Activated CD4-positive, alpha-beta memory T cell treated with anti-CD3 and anti-CD28 coated beads, Interleukin-2, amount 10 ng/mL, durations not matched to agents 7 days and 5 days (primary cell): ENCODE measurements around the gene SPIC. TPM values are rescaled to one million over a fixed set of nuclear protein-coding genes. Genes with fewer than 3 reads are reported as not detected.

Source experiments
- CTCF ChIA-PET: fragments of 350-600 bp; sonication (Branson Sonifier 250); formaldehyde crosslinking; loops from one replicate; lab custom pipeline; 2021; ENCODE audit warnings: antibody characterized with exemption, inconsistent platforms; lab: Charles Lee
- POLR2A ChIA-PET: fragments of 350-600 bp; sonication (Branson Sonifier 250); formaldehyde crosslinking; loops from one replicate; lab custom pipeline; 2021; ENCODE audit warnings: antibody characterized with exemption; lab: Charles Lee
- DNase-seq: peaks from one replicate; pipeline ENCODE4 v3.0.0-alpha.2; 2020
- H3K27ac Mint-ChIP-seq: one replicate; pipeline ENCODE4 v1.8.0; 2021; ENCODE audit warnings: mild to moderate bottlenecking, mixed read lengths
- H3K27me3 Mint-ChIP-seq: one replicate; pipeline ENCODE4 v1.8.0; 2021; ENCODE audit warnings: mixed read lengths
- H3K36me3 Mint-ChIP-seq: one replicate; pipeline ENCODE4 v1.8.0; 2021; ENCODE audit warnings: low read depth, mixed read lengths
- H3K4me1 Mint-ChIP-seq: one replicate; pipeline ENCODE4 v1.8.0; 2021; ENCODE audit warnings: mixed read lengths
- H3K4me3 Mint-ChIP-seq: one replicate; pipeline ENCODE4 v1.8.0; 2021; ENCODE audit warnings: mild to moderate bottlenecking, mixed read lengths
- H3K9me3 Mint-ChIP-seq: one replicate; pipeline ENCODE4 v1.8.0; 2021; ENCODE audit warnings: mixed read lengths
- total RNA-seq, 2 experiments: library from RNA; stranded (reverse); gene quantifications; one replicate each; pipeline ENCODE4 v1.2.3, GENCODE V29; 2021

SPIC gene
- total RNA-seq, 2 experiments from 2014 or later, result not detected

DNA sequence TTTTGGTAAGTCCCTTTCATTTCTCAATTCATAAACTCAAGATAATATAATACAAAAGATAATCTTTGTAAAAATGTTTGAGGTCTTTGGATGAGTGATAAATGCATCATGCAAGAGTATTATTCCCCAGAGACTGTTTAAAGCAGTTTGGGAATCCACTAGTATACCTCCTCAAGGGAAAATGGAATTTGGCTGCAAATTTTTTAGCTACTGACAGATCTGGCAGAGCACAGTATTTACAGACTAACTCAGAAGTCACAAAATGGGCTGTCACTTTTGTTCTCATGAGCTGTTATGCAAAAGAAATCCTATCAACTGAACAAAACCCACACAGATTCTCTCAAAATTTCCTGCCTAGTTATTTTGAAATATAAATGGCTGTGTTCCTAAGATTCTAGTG lies 9.9 kb downstream of the SPIC start:
- H3K4me3 Mint-ChIP-seq, result no peak overlapping the region

DNA sequence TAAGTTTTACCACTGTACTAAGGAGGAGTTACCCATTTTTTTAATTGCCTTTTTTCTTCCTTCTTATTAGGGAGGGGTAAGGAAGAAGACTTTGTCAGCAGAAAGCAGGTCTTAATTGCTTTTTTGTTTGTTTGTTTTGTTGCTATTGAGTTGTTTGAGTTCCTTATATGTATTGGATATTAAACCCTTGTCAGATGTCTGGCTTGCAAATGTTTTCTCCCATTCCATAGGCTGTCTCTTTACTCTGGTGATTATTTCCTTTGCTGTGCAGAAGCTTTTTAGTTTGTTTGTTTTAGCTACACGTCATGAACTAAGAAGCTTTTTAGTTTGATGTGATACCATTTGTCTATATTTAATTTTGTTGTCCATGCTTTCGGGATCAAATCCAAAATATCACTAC lies 13.3 kb downstream of the SPIC start:
- H3K9me3 Mint-ChIP-seq, result no peaks in the 10 kb centered on the region

More for the DNA sequence above, 9.9 kb downstream of the SPIC start:
- Mint-ChIP-seq H3K27ac (no peak overlapping the region), H3K36me3 (no peaks in the 10 kb centered on the region), H3K4me1 (no peaks in the 10 kb centered on the region), H3K9me3 (no peaks in the 10 kb centered on the region), H3K27me3 (no peaks in the 10 kb centered on the region)
- DNase-seq, result no peak
- ChIA-PET CTCF (no interaction called here), POLR2A (no interaction called here)

DNA sequence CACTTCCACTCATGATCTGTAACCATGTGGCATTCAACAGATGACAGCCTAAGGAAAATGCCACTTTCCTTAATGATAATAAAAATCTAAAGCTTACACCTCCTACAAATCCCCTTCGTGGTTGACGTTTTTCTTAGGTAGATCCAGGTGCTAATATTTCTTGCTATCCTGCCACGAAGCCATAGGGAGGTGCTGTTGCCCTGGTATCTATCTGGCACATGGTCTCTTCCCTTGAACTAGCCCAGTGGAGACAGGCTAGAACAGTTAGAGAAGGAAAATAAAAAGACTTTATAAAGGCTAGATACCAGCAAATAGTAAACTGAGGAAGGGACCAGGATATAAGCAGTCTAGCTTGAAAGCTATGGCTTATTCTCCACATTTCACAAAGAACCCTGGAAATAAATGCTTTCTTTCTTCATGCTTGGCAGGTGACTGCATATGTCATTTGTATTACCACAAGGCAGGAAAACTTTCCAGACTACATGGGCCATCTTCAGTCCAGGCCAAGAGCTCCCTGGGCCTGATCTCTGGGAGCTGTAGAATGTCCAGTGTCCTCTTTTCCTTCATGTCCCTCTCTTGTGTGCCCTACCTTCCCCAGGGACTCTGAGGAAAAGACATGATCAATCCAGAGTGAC lies 15.3 kb downstream of the SPIC start:
- Mint-ChIP-seq H3K27ac (no peak overlapping the region), H3K27me3 (no peaks in the 10 kb centered on the region), H3K9me3 (no peaks in the 10 kb centered on the region), H3K36me3 (no peaks in the 10 kb centered on the region), H3K4me3 (no peak overlapping the region), H3K4me1 (no peaks in the 10 kb centered on the region)
- CTCF ChIA-PET, result no interaction called here
- no peak for DNase-seq
- POLR2A ChIA-PET, result no interaction called here

More for the DNA sequence above, 13.3 kb downstream of the SPIC start:
- Mint-ChIP-seq H3K4me3 (no peak overlapping the region), H3K27ac (no peak overlapping the region), H3K36me3 (no peaks in the 10 kb centered on the region), H3K27me3 (no peaks in the 10 kb centered on the region), H3K4me1 (no peaks in the 10 kb centered on the region)
- DNase-seq, result no peak
- POLR2A ChIA-PET, result no interaction called here
- CTCF ChIA-PET, result no interaction called here

- no peak overlapping the region for H3K27ac Mint-ChIP-seq
- ChIA-PET POLR2A (no interaction called here), CTCF (no interaction called here)
- no peak for DNase-seq
- H3K4me1 Mint-ChIP-seq, result no peaks in the 10 kb centered on the region
- no peak overlapping the region for H3K4me3 Mint-ChIP-seq
- H3K27me3 Mint-ChIP-seq, result no peaks in the 10 kb centered on the region
- no peaks in the 10 kb centered on the region for H3K36me3 Mint-ChIP-seq
- no peaks in the 10 kb centered on the region for H3K9me3 Mint-ChIP-seq
Observed at GRCh38 chr12:101491329-101491728, 16.2 kb downstream of the SPIC start.

- Mint-ChIP-seq H3K27me3 (no peaks in the 10 kb centered on the region), H3K4me3 (no peak overlapping the region), H3K4me1 (no peaks in the 10 kb centered on the region), H3K9me3 (no peaks in the 10 kb centered on the region), H3K27ac (no peak overlapping the region), H3K36me3 (no peaks in the 10 kb centered on the region)
- POLR2A ChIA-PET, result no interaction called here
- no peak for DNase-seq
- CTCF ChIA-PET, result no interaction called here
Observed at GRCh38 chr12:101493556-101493955, 18.4 kb downstream of the SPIC start.

DNA sequence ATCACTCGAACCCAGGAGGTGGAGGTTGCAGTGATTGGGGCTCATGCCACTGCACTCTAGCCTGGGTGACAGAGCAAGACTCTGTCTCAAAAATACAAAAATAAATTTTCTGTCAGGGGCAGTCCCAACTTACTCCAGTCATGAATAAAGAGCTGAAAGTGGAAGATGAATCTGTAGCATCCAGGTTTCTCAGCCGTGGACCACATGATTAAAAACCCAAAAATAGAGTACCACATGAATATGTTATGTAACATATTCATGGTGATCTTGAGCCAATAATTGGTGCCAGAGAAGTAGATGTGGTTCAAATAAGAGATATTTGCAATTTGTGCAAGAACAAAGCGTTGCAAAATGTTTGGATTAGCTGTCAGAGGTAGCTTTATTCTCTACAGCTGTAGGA lies 23.1 kb downstream of the SPIC start:
- ChIA-PET CTCF (no interaction called here), POLR2A (interaction anchor here (0.6 kb wide), 1 partner anchor 332 kb away, joined by 3 read pairs; no protein-coding TSS in a partner anchor)
- no peaks in the 10 kb centered on the region for H3K9me3 Mint-ChIP-seq

GRCh38 chr12:101501410-101501995 lies 26.4 kb downstream of the SPIC start:
- H3K4me3 Mint-ChIP-seq, result no peak overlapping the region
- H3K4me1 Mint-ChIP-seq, result no peaks in the 10 kb centered on the region
- no peaks in the 10 kb centered on the region for H3K9me3 Mint-ChIP-seq
- no peak overlapping the region for H3K27ac Mint-ChIP-seq
- H3K27me3 Mint-ChIP-seq, result peaks cover 3% of the 10 kb centered on the region
- CTCF ChIA-PET, result no interaction called here
- DNase-seq, result no peak
- H3K36me3 Mint-ChIP-seq, result no peaks in the 10 kb centered on the region
- POLR2A ChIA-PET, result no interaction called here

More for the DNA sequence above, 23.1 kb downstream of the SPIC start:
- no peaks in the 10 kb centered on the region for H3K36me3 Mint-ChIP-seq
- no peak for DNase-seq
- peaks cover 1% of the 10 kb centered on the region for H3K27me3 Mint-ChIP-seq
- no peak overlapping the region for H3K4me3 Mint-ChIP-seq
- no peak overlapping the region for H3K27ac Mint-ChIP-seq
- H3K4me1 Mint-ChIP-seq, result no peaks in the 10 kb centered on the region

- no peaks in the 10 kb centered on the region for H3K36me3 Mint-ChIP-seq
- no peak overlapping the region for H3K27ac Mint-ChIP-seq
- no peak overlapping the region for H3K4me3 Mint-ChIP-seq
- CTCF ChIA-PET, result no interaction called here
- no peaks in the 10 kb centered on the region for H3K4me1 Mint-ChIP-seq
- no peak for DNase-seq
- peaks cover 7% of the 10 kb centered on the region for H3K27me3 Mint-ChIP-seq
- no peaks in the 10 kb centered on the region for H3K9me3 Mint-ChIP-seq
- POLR2A ChIA-PET, result no interaction called here
Observed at GRCh38 chr12:101521136-101521535, 46.0 kb downstream of the SPIC start.

DNA sequence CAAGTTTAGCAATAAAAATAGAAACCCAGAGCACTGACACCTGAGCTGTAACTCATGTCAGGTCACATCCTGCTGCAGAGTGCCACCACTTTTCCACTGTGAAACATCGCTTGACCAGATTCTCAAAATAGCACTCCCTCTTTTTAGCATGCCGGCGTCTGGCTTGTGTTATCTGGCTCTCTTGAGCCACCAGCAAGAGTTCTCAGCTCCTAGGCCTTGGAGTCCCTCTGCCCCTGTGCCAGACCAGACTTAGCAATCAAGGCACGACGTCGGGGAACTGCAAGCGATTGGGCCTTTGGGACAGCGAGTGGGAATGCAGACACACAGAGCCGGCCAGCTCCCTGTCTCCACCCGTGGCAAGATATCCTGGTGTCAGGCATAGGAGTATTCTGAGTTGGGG lies 52.5 kb downstream of the SPIC start:
- no peak for DNase-seq
- no peaks in the 10 kb centered on the region for H3K4me1 Mint-ChIP-seq
- no peak overlapping the region for H3K27ac Mint-ChIP-seq
- H3K27me3 Mint-ChIP-seq, result peaks cover 4% of the 10 kb centered on the region
- H3K9me3 Mint-ChIP-seq, result no peaks in the 10 kb centered on the region
- CTCF ChIA-PET, result interaction anchor here (1.1 kb wide), 1 partner anchor 232 kb away, joined by 3 read pairs; no protein-coding TSS in a partner anchor
- no peak overlapping the region for H3K4me3 Mint-ChIP-seq
- no peaks in the 10 kb centered on the region for H3K36me3 Mint-ChIP-seq
- POLR2A ChIA-PET, result no interaction called here

DNA sequence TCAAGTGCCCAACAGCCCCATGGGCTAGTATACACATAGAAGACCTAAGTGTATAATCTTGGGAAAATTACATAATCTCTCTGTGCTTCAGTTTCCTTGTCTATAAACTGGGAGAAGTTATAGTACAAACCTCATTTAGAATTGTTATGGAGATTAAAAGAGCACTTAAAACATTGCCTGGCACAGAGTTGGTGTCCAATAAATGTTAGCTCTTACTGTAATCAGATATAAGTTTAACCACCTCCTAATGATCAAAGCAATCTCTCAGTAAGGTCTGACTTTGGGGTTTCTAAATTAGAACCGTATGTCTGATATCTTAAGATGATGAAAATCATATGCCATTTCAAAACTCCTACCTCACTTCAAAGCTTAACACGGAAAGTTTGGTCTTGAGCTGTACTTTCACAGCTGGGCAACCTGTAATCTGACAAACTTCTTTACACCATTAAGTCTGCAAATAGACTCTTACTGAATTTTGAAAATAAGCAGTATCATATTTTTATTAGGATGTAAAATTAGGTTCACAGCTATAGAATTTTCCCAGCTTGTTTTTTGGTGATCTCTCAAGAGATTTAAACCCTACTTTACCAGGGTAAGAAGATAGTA lies 61.0 kb downstream of the SPIC start:
- Mint-ChIP-seq H3K4me3 (no peak overlapping the region), H3K27me3 (peaks cover 5% of the 10 kb centered on the region), H3K27ac (no peak overlapping the region), H3K4me1 (no peaks in the 10 kb centered on the region), H3K36me3 (no peaks in the 10 kb centered on the region), H3K9me3 (no peaks in the 10 kb centered on the region)
- ChIA-PET CTCF (no interaction called here), POLR2A (no interaction called here)
- no peak for DNase-seq

Other genes starting within 250 kb of the SPIC start
- 1 to 10 TPM; 7.6 to 9.1 TPM for gene UTP20, start 195.2 kb upstream of the SPIC start, total RNA-seq
- gene ARL1, start 67.6 kb upstream of the SPIC start, total RNA-seq, result 10 to 100 TPM; 47.7 to 49.3 TPM
- not detected for gene MYBPC1, start 119.6 kb downstream of the SPIC start, total RNA-seq
- gene CHPT1, start 222.3 kb downstream of the SPIC start, total RNA-seq, result 10 to 100 TPM; 17.0 to 17.3 TPM